NCI-H1105 (cell line): ENCODE data around the gene ESR1.
"Not testable (repeated sequence)": the region's sequence is repeated elsewhere in the genome, so short reads cannot be mapped to it uniquely, and the experiment has no call there.

Experiments
- DNase-seq: peaks from one replicate; lab custom pipeline; 2025; lab: John Stamatoyannopoulos, UW

Gene ESR1

DNA sequence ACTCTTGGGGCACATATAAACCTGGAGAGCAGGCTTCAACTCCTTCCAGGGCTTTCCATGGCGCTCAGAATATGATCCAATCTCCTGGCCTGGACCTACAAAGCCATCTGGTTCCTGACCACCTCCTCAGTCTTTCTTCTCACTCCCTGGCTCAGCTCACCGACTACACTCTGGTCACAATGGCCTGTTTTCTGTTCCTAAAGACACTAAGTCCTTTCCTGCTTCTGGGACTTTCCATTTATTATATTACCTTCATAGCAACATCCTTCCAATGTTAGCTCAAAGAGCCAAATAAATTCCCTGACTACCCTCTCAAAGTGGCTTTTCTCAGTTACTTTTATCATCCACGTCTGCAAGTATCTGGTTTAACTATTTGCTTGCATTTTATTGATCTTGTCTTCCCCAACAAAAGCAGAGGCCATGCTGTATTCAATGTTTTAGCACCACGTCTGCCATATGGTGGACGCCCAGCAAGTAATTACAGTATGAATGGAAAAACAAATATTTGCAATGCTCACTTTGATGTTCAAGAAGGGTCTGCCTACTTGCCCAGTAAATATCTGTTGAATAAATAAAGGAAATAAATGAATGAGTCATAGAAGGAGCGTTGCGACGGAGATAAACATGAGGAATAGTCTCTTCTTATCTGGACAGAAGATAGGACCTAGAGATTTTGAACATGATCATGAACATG is 328.4 kb downstream of the ESR1 start:
- no peak for DNase-seq

- no peak for DNase-seq
These were observed 329.0 kb downstream of the ESR1 start for GRCh38 chr6:152136449-152136825.

DNA sequence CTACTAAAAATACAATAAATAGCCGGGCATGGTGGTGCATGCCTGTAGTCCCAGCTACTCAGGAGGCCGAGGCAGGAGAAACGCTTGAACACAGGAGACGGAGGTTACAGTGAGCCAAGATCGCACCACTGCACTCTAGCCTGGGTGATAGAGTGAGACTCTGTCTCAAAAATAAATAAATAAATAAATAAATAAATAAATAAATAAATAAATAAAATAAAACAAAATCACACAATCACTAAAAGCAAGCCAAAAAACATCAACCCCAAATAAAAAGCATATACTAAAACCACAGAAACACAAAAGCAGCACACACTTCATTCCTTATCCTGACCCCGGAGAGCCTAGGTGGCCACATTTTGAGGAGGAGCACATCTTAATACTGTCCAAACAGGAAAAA is 330.9 kb downstream of the ESR1 start:
- not testable (repeated sequence) for DNase-seq

- no peak for DNase-seq
These were observed 334.6 kb downstream of the ESR1 start for GRCh38 chr6:152142105-152142504.

GRCh38 chr6:152143359-152143758 is 335.9 kb downstream of the ESR1 start:
- DNase-seq, result no peak

DNA sequence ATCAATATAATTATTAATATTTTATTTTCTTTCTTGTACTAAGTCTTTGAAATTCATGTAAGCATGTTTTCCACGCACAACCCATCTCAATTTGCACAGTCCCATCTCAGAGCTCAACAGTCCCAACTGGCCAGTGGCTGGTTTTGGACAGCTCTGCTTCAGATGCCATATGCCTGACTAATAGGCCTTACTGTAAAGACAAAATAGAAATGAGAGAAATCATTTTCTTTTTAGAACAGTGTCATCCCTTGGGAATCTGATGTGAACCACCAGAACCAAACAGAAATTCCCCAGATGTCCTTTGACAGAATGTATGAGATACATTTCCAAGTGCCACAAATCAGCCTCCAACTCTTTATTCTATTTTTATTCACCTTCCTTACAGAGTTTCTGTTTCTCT is 338.9 kb downstream of the ESR1 start:
- DNase-seq, result no peak

DNA sequence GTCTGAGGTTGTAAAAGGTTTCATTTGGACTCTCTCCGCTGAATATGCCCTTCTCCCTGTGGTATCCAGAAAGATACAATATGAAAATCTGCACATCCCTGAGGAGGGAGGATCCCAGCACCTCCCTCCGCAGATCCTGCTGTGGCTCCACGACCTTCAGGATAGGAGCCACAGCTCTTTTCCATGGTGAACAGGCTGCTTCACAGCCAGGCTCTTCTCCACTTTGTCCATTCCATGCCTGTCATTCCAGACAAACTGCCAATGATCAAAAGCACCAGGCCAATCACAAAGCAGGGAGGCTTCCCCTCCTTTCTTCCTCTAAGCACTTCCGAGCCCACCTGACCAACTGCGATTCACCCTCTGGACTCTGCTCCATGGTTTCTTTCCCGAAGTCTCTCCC is 339.8 kb downstream of the ESR1 start:
- DNase-seq, result no peak

GRCh38 chr6:152148412-152148811 is 340.9 kb downstream of the ESR1 start:
- DNase-seq, result no peak

DNA sequence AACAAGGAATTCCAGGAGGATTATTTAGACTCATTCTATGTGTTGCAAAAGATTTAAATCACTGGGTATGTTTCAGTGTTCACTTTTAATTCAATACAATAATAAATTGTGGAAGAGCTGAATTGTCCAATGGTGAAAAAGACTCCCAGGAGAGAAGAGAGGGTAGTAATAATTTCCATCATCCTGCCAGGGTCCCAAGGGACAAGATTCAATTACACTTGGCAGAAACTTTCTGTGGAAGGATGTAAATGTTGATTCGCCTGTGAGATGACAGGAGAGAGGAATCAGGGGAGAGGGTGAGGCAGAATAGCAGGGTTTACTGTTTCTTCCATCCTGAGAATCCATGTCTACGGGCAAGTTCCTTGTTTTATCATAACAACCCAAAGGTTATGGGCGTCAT is 342.7 kb downstream of the ESR1 start:
- no peak for DNase-seq

DNA sequence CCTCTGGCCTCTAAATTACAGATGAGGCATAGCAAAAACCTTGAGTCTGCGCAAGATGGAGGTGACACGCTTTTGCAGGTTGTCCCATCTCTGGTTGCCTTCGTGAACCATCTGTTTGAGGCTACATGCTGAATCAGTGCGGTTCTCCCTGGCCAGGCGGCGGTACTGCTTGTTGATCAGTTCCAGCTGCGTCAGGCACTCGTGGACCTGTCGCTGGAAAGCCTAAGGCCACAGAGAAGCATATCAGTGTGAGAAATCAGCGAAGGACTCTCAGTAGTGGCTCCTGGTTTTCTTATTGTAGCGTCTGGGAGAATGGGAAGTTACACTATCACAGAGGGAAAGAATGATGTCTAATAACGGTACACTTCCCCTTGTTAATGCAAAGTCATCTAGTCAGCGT is 344.4 kb downstream of the ESR1 start:
- DNase-seq, result no peak

- DNase-seq, result no peak
These were observed 347.3 kb downstream of the ESR1 start for GRCh38 chr6:152154559-152155356.

DNA sequence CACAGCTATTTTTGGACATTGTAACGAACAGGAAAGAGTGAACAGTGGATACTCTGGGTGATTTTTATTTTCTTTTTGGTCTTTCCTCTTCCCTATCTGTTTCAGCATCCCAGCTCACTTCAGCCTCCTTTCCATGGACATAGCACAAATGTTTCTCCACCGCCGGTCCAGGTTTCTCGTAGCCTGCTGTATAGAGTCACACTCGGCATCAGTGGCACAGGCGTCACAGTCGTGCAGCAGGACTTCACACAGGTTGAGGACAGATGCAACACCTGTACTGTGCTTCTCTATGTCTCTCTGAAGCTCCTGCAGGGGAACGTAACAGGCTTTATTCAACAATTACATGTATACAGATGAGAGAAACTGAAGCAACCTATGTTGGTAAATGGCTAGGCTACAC is 348.3 kb downstream of the ESR1 start:
- DNase-seq, result no peak

DNA sequence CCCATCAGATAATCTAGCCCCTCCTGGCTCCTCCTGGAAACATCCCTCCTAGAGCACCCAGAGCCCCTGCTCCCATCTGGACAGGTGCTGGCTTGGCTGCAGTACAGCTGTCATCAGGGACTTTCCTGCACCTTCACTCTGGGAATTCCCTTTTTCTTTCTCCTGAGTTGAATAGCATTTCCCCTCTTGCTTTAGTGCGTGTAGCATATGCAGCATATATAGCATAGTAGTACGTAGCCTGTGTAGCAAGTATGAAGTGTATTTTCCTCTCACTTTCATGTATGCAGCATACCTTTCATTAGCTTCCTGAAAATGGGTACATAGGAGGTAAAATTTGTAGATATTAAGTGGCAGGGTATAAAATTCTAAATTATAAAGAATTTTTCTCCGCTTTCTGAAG is 352.9 kb downstream of the ESR1 start:
- DNase-seq, result no peak

GRCh38 chr6:152161501-152161900 is 354.0 kb downstream of the ESR1 start:
- no peak for DNase-seq

DNA sequence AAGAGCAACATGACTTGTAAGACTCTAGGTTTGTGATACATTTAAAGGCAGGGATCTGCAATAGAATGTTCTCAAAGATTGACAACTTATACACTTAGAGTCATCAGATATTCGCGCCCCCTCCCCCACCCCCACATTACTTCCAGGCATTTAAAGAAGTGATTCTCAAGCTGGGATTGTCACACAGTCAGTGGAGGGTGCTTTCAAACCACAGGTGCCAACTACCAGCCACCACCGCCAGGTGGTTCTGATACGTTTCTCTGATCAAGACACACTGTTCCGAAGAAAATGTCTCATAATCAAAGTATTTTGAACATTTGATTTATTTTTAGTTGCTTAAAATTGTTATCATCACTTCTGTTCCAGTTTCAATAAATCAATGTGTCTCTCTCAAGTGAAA is 357.5 kb downstream of the ESR1 start:
- DNase-seq, result no peak

GRCh38 chr6:152166497-152166896 is 359.0 kb downstream of the ESR1 start:
- no peak for DNase-seq

GRCh38 chr6:152166897-152167296 is 359.4 kb downstream of the ESR1 start:
- DNase-seq, result no peak

DNA sequence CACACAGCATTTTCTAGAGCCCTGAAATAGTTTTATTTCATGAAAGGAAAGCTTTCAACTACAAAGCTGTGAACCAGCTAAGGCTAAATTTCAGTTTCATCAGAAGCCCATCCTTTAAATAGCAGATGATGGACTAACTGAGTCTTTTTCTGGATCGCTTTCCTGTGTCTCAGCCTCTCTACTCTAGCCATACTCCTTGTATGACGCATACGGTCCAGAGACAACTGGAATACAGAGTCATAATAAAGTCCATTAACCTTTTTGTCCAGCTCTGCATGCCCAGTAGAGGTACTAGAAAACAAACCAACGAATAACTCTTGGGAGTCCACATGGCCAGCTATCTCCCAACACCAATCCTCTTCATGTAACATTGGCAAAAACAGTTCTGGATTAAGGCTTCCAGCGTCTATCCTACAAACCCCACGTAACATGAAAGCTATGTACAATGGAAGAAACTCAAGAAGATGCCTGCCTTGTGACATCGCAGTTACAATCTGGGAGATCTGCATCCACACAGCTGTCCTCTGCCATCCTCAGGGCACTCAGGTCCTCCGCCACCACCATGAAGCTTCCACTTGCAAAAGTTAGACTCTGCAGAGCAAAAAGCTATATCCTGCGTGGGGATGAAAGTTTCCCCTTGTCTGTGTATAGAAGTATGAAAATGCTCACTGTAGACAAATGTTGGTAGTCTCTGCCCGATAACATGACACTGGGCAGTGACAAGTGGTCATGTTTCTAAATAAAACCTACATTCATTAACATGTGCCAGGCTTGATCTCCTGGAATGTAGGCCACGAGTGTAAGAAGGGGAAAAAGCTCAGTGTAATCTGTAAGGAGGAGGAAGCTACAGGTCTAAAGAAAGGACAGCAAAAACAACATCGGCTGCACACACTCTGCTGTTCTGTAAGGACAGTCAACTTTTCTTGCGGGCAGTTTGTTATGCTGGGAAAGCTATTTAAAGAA is 360.4 kb downstream of the ESR1 start:
- no peak for DNase-seq

DNA sequence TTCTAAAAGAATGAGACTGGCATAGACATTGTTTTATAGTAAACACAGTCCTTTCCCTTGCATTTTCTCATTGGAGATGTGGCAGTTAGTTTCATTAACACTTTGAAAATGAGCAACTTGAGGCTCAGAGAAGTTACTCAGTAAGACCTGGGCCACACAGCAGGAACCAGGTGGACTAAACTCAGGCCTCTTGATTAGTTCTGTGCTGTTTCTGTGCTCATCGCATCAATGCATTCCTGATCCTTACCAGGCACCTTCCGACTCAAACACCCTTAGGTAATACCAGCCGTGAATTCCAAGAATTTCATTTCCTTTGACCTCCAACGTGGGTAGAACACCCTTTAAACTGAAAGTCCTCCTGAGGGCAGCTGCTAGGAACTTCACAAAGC is 362.8 kb downstream of the ESR1 start:
- no peak for DNase-seq

DNA sequence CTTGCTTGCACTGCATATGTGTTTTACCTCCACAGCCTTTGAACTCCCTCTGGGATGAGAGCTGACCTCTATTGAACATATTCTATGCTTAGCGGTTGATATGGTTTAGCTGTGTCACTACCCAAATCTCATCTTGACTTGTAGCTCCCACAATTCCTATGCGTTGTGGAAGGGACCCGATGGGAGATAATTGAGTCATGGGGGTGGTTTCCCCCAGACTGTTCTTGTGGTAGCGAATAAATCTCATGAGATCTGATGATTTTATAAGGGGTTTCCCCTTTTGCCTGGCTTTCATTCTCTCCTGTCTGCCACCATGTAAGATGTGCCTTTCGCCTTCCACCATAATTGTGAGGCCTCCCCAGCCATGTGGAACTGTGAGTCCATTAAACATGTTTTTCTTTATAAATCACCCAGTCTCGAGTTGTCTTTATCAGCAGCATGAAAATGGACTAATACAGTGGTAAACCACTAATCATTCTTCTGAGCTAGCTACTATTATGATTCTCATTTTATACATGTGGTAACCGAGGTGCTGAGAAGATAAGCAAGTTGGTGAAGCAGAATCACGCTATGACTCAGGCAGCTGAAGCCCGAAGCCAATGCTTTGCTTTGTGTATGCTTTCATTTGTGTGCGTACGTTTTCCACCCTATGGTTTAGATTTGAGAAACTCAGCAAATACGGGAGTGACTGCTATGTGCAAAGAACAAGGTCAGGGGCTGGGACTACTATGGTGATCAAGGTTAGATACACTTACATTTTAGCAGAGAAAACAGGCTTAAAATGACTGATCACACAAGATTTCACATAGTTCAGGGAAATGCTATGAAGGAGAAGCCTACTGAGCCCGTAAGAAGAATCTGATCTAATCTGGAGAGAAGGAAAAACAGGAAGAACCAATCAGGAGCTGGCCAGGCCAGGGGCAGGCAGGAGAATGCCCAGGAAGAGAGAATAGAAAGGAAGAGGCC is 363.5 kb downstream of the ESR1 start:
- DNase-seq, result no peak

DNA sequence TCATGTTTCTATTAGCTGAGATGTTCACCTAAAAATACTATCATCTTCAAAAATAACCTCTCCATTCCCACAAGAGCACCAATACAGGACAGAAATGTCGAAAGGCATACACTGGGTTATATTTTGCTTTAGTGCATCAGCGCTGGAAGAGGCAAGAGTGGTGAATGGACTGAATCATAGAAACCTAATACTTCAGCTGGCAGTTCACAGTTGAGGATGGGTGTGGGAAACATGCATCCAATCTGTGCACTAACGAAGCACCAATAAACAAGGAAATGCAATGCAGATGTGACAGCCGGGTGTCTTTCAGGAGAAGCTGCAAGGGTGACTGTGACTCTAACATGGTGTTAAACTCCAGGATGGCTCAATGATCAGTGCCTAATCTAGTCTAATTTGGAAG is 365.8 kb downstream of the ESR1 start:
- DNase-seq, result no peak
